Heart left ventricle (tissue), 16 donors: Measurements from ENCODE around the gene TRIM66. TPM values are rescaled to one million over a fixed set of nuclear protein-coding genes. Genes with fewer than 3 reads are reported as not detected.

ENCODE experiments used
- ATAC-seq, 4 donors: fragments of 200-7000 bp; cut with Tn5 transposase; one replicate each; pipeline ENCODE4 v1.9.1; 2020 to 2022; ENCODE audit warnings: moderate library complexity in 4 of 4, mild to moderate bottlenecking in 3 of 4, moderate number of reproducible peaks in 1 of 4
- DNase-seq, 5 donors: peaks; one replicate each; pipeline ENCODE4 v3.0.0-alpha.2; 2020
- H3K27ac ChIP-seq, 12 donors: fragments of 200-600 bp; sonication (generic) in 4 of 12; one replicate each; pipeline versions ENCODE4 v1.5.0 to v1.8.0; 2016 to 2022; ENCODE audit warnings: mild to moderate bottlenecking in 2 of 12
- H3K27me3 ChIP-seq, 9 donors: fragments of 200-600 bp; sonication (generic) in 2 of 9; one replicate each; pipeline versions ENCODE4 v1.5.1 to v1.8.0; 2016 to 2022; ENCODE audit warnings: mild to moderate bottlenecking in 3 of 9
- H3K36me3 ChIP-seq, 9 donors: fragments of 200-600 bp; sonication (generic) in 2 of 9; one replicate each; pipeline versions ENCODE4 v1.5.0 to v1.8.0; 2018 to 2022; ENCODE audit warnings: mild to moderate bottlenecking in 2 of 9
- H3K4me1 ChIP-seq, 12 donors: fragments of 200-600 bp; sonication (generic) in 4 of 12; one replicate each; pipeline versions ENCODE4 v1.5.0 to v1.8.0; 2016 to 2022; ENCODE audit warnings: mild to moderate bottlenecking in 3 of 12
- H3K4me3 ChIP-seq, 12 donors: fragments of 200-600 bp; sonication (generic) in 4 of 12; one replicate each; pipeline versions ENCODE4 v1.5.0 to v1.8.0; 2017 to 2022; ENCODE audit warnings: mild to moderate bottlenecking in 9 of 12, moderate library complexity in 4 of 12
- H3K9me3 ChIP-seq, 12 donors: fragments of 200-600 bp; sonication (generic) in 4 of 12; one replicate each; pipeline versions ENCODE4 v1.5.0 to v1.8.0; 2016 to 2022; ENCODE audit warnings: mild to moderate bottlenecking in 1 of 12
- CTCF ChIP-seq, 12 donors: fragments of 200-600 bp; sonication (generic) in 4 of 12; IDR thresholded peaks; one replicate each; pipeline versions ENCODE4 v1.5.0 to v1.8.0; 2018 to 2022; ENCODE audit warnings: antibody characterized with exemption in 12 of 12, mild to moderate bottlenecking in 5 of 12
- POLR2A ChIP-seq, 2 donors: fragments of 450-650 bp; IDR thresholded peaks; one replicate each; pipeline ENCODE4 v1.6.1; 2017; ENCODE audit warnings: antibody characterized with exemption in 2 of 2, mild to moderate bottlenecking in 2 of 2, moderate library complexity in 2 of 2
- WGBS, 4 donors: extraction: QIAGEN DNeasy Blood & Tissue Kit in 2 of 4; methylation state at CpG; one replicate each; pipeline versions ENCODE4 v1.1.5 to v1.1.7; 2013 to 2018; 5-methylcytosine and 5-hydroxymethylcytosine counted together
- intact Hi-C, 10 donors: fragments of 100-400 bp; cut with DNase I; formaldehyde crosslinking; loops; one replicate each; pipeline versions ENCODE4 v1.11.1 to v1.14.2; 2022
- long read RNA-seq, 3 donors: library from polyadenylated mRNA; unstranded; transcript quantifications; one replicate each; pipeline ENCODE4 v2.0.0, GENCODE V29; 2020 to 2021
- polyA plus RNA-seq, 2 donors: library from polyadenylated mRNA; stranded (reverse); fragments of 200-250 nt; gene quantifications; one replicate each; pipeline ENCODE4 v1.2.3, GENCODE V29; 2013
- total RNA-seq, 9 donors: library from RNA; depleted of rRNA in 2 of 9; stranded (reverse); fragments of >200 nt in 2 of 9; fragmentation: NEBNext Ultra II Directional in 3 of 9; extraction: Animal tissue kit (Norgen Biotek cat#: 25700) in 3 of 9; gene quantifications; one replicate each; pipeline versions ENCODE4 v1.1.0 to v1.2.4, GENCODE V29; 2016 to 2023
- donor health status: ischemic (EF 13 %, LVEDD 7.1; RV severe dilation, severe dysfunction).
- donor health status: healthy with polysubstance abuse.
- donor health status: DM: no; HTN: yes; CAD: no.
- donor health status: DM: no; HTN: no; CAD: no.
- donor health status: ischemic (EF 25% LVEDD 6.9; RV normal size, moderate dysfunction).
- donor health status: ischemic (EF 25% LVEDD 5.7; RV mildly dilated, moderate dysfunction).
- donor health status: healthy.
- donor health status: DM: yes; HTN: yes; CAD: no.
- donor health status: ischemic (EF 35%, LVEDD 5.7; RV mildly dilated, moderate dysfunction).
- donor health status: nonischemic (EF 11% LVEDD 7.7; RV severe dilation, severe dysfunction).
- donor health status: DM: yes; HTN: yes; CAD: no.
- donor health status: PGD.
- donor health status: ischemic (EF 29% LVEDD 5.4; RV normal size, mild dysfunction).
- donor health status: nonischemic (EF 23%, LVEDD 6.1; RV moderate dilation, normal function).

TRIM66 gene, protein sequence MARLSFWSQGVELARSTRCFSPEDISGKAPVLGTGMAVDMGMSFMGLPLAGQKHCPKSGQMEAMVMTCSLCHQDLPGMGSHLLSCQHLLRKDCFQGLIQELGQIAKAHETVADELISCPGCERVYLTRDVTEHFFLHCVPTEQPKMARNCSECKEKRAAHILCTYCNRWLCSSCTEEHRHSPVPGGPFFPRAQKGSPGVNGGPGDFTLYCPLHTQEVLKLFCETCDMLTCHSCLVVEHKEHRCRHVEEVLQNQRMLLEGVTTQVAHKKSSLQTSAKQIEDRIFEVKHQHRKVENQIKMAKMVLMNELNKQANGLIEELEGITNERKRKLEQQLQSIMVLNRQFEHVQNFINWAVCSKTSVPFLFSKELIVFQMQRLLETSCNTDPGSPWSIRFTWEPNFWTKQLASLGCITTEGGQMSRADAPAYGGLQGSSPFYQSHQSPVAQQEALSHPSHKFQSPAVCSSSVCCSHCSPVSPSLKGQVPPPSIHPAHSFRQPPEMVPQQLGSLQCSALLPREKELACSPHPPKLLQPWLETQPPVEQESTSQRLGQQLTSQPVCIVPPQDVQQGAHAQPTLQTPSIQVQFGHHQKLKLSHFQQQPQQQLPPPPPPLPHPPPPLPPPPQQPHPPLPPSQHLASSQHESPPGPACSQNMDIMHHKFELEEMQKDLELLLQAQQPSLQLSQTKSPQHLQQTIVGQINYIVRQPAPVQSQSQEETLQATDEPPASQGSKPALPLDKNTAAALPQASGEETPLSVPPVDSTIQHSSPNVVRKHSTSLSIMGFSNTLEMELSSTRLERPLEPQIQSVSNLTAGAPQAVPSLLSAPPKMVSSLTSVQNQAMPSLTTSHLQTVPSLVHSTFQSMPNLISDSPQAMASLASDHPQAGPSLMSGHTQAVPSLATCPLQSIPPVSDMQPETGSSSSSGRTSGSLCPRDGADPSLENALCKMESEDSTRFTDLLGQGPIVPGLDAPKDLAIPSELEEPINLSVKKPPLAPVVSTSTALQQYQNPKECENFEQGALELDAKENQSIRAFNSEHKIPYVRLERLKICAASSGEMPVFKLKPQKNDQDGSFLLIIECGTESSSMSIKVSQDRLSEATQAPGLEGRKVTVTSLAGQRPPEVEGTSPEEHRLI (N-terminal part only)
- 10 to 100 TPM in 1 of 9 donors, 1 to 10 TPM in 7, under 1 TPM in 1; 0.71 to 10.1 (median 4.1) TPM for total RNA-seq
- 1 to 10 TPM in 1 of 2 donors, under 1 TPM in 1; 0.72 to 2.6 TPM for polyA plus RNA-seq
- long read RNA-seq, donor 1, partial matches to known transcripts, result 0 of 4 reads
- long read RNA-seq, donor 1, other reads (novel, unspliced or antisense), result 4 of 4 reads
- long read RNA-seq, donor 2, partial matches to known transcripts, result 0 of 2 reads
- long read RNA-seq, donor 2, other reads (novel, unspliced or antisense), result 2 of 2 reads
- long read RNA-seq, donor 3, partial matches to known transcripts, result 0 of 1 reads
- long read RNA-seq, donor 3, other reads (novel, unspliced or antisense), result 1 of 1 reads

- Histone ChIP-seq H3K27ac (peak within 1 kb of the TSS; percentile 91 to 98 (median 96)), H3K4me3 (peak within 1 kb of the TSS; percentile 58 to 100 (median 90)), H3K4me1 (peaks cover 0 to 34% (median 22%) of the 10 kb centered on the region in 12 donors), H3K27me3 (no peaks in the 10 kb centered on the region), H3K36me3 (peaks cover 0 to 48% (median 33%) of the 10 kb centered on the region in 9 donors), H3K9me3 (no peaks in the 10 kb centered on the region)
- ATAC-seq, result peak; percentile 97 to 99 (median 98)
- intact Hi-C loops, result loop anchor here in 8 of 10 donors (2.0 to 10.0 kb wide), 9 partner anchors 130 to 282 kb away; partner anchors contain the start of genes TMEM9B (in 5 of the 8) and AKIP1 (in 3 of the 8)
- TF ChIP-seq CTCF (IDR thresholded peaks at IDR 0.05) (peak in 6 of 12 donors; percentile 7 to 26 (median 13)), POLR2A (IDR thresholded peaks at IDR 0.05) (peak; percentile 51 to 97)
- DNase-seq, result peak; percentile 99
- WGBS, 4 donors, result 0 to 1% (median 0%) methylated on average over 18 to 67 of the region's 67 CpGs
Measured at GRCh38 chr11:8682303-8683114, at the start of gene TRIM66, which contains the start of gene RPL27A. TSS of gene TRIM66 (minus strand) at chr11:8682665. CDS start at chr11:8672274, 10,391 bp downstream. TSS of gene RPL27A (plus strand) at chr11:8682792. CDS start at chr11:8682814, 22 bp downstream.

- no peaks in the 10 kb centered on the region for H3K9me3 ChIP-seq
- H3K27ac ChIP-seq, result peak overlapping the region; percentile 38 to 95 (median 72)
- TF ChIP-seq CTCF (IDR thresholded peaks at IDR 0.05) (no peak), POLR2A (IDR thresholded peaks at IDR 0.05) (no peak)
- DNase-seq (no peak), ATAC-seq (no peak)
- H3K27me3 ChIP-seq, result no peaks in the 10 kb centered on the region
- H3K4me3 ChIP-seq, result no peak overlapping the region
- peaks cover 0 to 20% (median 10%) of the 10 kb centered on the region in 9 donors for H3K36me3 ChIP-seq
- intact Hi-C loops, result no loop called here
- peaks cover 0 to 90% (median 58%) of the 10 kb centered on the region in 12 donors for H3K4me1 ChIP-seq
- WGBS, 4 donors, result 53 to 74% (median 69%) methylated on average over 3 of the region's 3 CpGs
Measured at GRCh38 chr11:8731647-8732323, 49.3 kb upstream of the TRIM66 start.

- H3K4me3 ChIP-seq, result no peak overlapping the region
- H3K27me3 ChIP-seq, result no peaks in the 10 kb centered on the region
- ATAC-seq (no peak), DNase-seq (no peak)
- H3K9me3 ChIP-seq, result no peaks in the 10 kb centered on the region
- H3K4me1 ChIP-seq, result peaks cover 0 to 82% (median 58%) of the 10 kb centered on the region in 12 donors
- 94 to 97% (median 95%) methylated on average over 23 of the region's 23 CpGs for WGBS, 4 donors
- peak overlapping the region in 2 of 12 donors; percentile 71 to 95 for H3K27ac ChIP-seq
- H3K36me3 ChIP-seq, result peaks cover 0 to 28% (median 14%) of the 10 kb centered on the region in 9 donors
- intact Hi-C loops, result no loop called here
- TF ChIP-seq POLR2A (IDR thresholded peaks at IDR 0.05), result no peak
- no peak for TF ChIP-seq CTCF (IDR thresholded peaks at IDR 0.05)
Measured at GRCh38 chr11:8730697-8731020, 48.2 kb upstream of the TRIM66 start.
